Measurements from ENCODE around the gene NPFF. TPM values are rescaled to one million over a fixed set of nuclear protein-coding genes. Genes with fewer than 3 reads are reported as not detected.
A peak's percentile ranks its signal among the peaks of the same experiment; 100 is the strongest.

Gene NPFF
- total and polyA plus RNA-seq, 2 of the 13 experiments (the other 11 are each of a cell fraction or from before 2014, with no cell fraction given): not detected

DNA sequence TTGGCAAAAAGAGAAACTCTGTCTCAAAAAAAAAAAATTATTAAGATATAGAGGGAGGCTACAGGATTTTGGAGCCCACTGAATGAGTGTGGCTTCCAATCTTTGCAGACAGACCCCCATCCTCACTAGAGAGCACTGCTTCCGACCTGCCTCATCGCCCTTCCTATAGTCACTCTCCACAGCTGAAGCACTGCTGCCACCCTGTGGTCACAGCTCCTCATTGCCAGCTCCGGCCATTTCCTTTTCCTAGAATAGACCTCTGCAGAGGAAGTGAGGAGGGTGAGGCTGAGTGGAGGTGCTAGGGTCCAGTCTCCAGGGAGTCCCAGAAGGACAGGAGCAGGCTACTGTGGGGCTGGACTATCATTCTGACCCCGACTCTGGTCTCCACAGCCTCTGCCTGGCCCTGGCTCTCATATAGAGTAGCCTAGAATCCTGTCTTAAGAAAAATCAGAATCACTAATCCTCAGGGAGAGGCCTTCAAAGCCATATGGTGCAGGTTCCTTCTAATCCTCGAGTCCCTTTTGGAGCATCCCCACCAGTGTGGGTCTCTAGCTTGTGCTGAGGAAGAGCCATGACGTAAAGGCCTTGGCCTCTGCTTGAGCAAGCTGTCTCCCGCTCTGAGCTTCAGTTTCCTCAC is 1.4 kb upstream of the NPFF start (continued):
- TF ChIP-seq YEATS2 (CRISPR knock-in tag; IDR thresholded peaks at IDR 0.05; ENCODE audit: borderline replicate concordance): peak; percentile 34; the same call in 1 of the 2 replicates
- no peak for TF ChIP-seq ZNF260 (CRISPR knock-in tag; IDR thresholded peaks at IDR 0.05; ENCODE audit: borderline replicate concordance, low read depth)
- TF ChIP-seq KDM2A (CRISPR knock-in tag; IDR thresholded peaks at IDR 0.05; ENCODE audit: borderline replicate concordance, low read depth): peak; percentile 67; the same call in 1 of the 2 replicates
- TF ChIP-seq XRCC5 (optimal IDR thresholded peaks at IDR 0.05; ENCODE audit: low read length): peak; percentile 81
- no peak for TF ChIP-seq NBN (conservative IDR thresholded peaks at IDR 0.05)
- TF ChIP-seq IRX3 (CRISPR knock-in tag; IDR thresholded peaks at IDR 0.05; ENCODE audit: borderline replicate concordance, low read depth): no peak
- TF ChIP-seq TP53 (CRISPR knock-in tag; conservative IDR thresholded peaks at IDR 0.05): no peak
- TF ChIP-seq SOX6 (IDR thresholded peaks at IDR 0.05): no peak
- TF ChIP-seq SOX6 (CRISPR knock-in tag; IDR thresholded peaks at IDR 0.05): 0 out of 2 replicates have a peak, but pooled peaks have one; percentile 10
- TF ChIP-seq ZNF883 (CRISPR knock-in tag; IDR thresholded peaks at IDR 0.05; ENCODE audit: not compliant biosample characterization): no peak
- no peak for TF ChIP-seq ZBTB3 (CRISPR knock-in tag; IDR thresholded peaks at IDR 0.05; ENCODE audit: borderline replicate concordance, low read depth)
- TF ChIP-seq IRF2 (CRISPR knock-in tag; IDR thresholded peaks at IDR 0.05): peak; percentile 54; the same call in 1 of the 2 replicates
- peak; percentile 60 for TF ChIP-seq YY1 (IDR thresholded peaks at IDR 0.05; ENCODE audit: insufficient read depth, insufficient replicate concordance, low read depth, low read length)
- TF ChIP-seq ELF3 (CRISPR knock-in tag; IDR thresholded peaks at IDR 0.05): peak; percentile 85
- peak; percentile 61; the same call in 1 of the 2 replicates for TF ChIP-seq BORCS8-MEF2B (CRISPR knock-in tag; IDR thresholded peaks at IDR 0.05)
- TF ChIP-seq GABPB1 (CRISPR knock-in tag; IDR thresholded peaks at IDR 0.05): no peak; the same call in 1 of the 2 replicates
- 0 out of 2 replicates have a peak, but pooled peaks have one; percentile 21 for TF ChIP-seq FOXA3 (CRISPR knock-in tag; IDR thresholded peaks at IDR 0.05)
- TF ChIP-seq, protein P1, sequence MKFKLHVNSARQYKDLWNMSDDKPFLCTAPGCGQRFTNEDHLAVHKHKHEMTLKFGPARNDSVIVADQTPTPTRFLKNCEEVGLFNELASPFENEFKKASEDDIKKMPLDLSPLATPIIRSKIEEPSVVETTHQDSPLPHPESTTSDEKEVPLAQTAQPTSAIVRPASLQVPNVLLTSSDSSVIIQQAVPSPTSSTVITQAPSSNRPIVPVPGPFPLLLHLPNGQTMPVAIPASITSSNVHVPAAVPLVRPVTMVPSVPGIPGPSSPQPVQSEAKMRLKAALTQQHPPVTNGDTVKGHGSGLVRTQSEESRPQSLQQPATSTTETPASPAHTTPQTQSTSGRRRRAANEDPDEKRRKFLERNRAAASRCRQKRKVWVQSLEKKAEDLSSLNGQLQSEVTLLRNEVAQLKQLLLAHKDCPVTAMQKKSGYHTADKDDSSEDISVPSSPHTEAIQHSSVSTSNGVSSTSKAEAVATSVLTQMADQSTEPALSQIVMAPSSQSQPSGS (CRISPR knock-in tag; IDR thresholded peaks at IDR 0.05): peak; percentile 19; the same call in 1 of the 2 replicates
- TF ChIP-seq FOXC1 (CRISPR knock-in tag; IDR thresholded peaks at IDR 0.05; ENCODE audit: borderline replicate concordance): no peak
- TF ChIP-seq, protein P2, sequence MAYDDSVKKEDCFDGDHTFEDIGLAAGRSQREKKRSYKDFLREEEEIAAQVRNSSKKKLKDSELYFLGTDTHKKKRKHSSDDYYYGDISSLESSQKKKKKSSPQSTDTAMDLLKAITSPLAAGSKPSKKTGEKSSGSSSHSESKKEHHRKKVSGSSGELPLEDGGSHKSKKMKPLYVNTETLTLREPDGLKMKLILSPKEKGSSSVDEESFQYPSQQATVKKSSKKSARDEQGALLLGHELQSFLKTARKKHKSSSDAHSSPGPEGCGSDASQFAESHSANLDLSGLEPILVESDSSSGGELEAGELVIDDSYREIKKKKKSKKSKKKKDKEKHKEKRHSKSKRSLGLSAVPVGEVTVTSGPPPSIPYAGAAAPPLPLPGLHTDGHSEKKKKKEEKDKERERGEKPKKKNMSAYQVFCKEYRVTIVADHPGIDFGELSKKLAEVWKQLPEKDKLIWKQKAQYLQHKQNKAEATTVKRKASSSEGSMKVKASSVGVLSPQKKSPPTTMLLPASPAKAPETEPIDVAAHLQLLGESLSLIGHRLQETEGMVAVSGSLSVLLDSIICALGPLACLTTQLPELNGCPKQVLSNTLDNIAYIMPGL (CRISPR knock-in tag; IDR thresholded peaks at IDR 0.05; ENCODE audit: borderline replicate concordance in 1 of 2, low read depth in 1 of 2): peak in 1 of 2 experiments; percentile 47; a peak in 1 of 4 replicates
- no peak for TF ChIP-seq FOXM1 (CRISPR knock-in tag; IDR thresholded peaks at IDR 0.05)
- no peak for TF ChIP-seq NONO (IDR thresholded peaks at IDR 0.05)
- TF ChIP-seq NONO (CRISPR knock-in tag; conservative IDR thresholded peaks at IDR 0.05): 0 out of 2 replicates have a peak, but pooled peaks have one; percentile 36
- no peak for TF ChIP-seq SCMH1 (CRISPR knock-in tag; IDR thresholded peaks at IDR 0.05; ENCODE audit: borderline replicate concordance)
- no peak for TF ChIP-seq ZNF446 (CRISPR knock-in tag; IDR thresholded peaks at IDR 0.05)
- peak; percentile 48 for TF ChIP-seq PHF5A (CRISPR knock-in tag; IDR thresholded peaks at IDR 0.05; ENCODE audit: low read depth, unreplicated experiment)
- TF ChIP-seq ZNF30 (CRISPR knock-in tag; IDR thresholded peaks at IDR 0.05): no peak
- TF ChIP-seq SMC3 (IDR thresholded peaks at IDR 0.05; ENCODE audit: low read length): peak; percentile 89
- TF ChIP-seq TBX2 (CRISPR knock-in tag; IDR thresholded peaks at IDR 0.05; ENCODE audit: borderline replicate concordance): 0 out of 2 replicates have a peak, but pooled peaks have one; percentile 19
